HFFc6 (cell line): ENCODE results near the gene CACNA2D2. TPM values are rescaled to one million over a fixed set of nuclear protein-coding genes. Genes with fewer than 3 reads are reported as not detected.
A peak's percentile ranks its signal among the peaks of the same experiment; 100 is the strongest.

Experiments used
- DNase-seq: peaks from one replicate; pipeline ENCODE4 v3.0.0-alpha.2; 2018
- H3K27ac Mint-ChIP-seq: 2 replicates; pipeline ENCODE4 v1.8.0; 2020; ENCODE audit warnings: mild to moderate bottlenecking, mixed read lengths
- H3K27me3 Mint-ChIP-seq: 2 replicates; pipeline ENCODE4 v1.8.0; 2021; ENCODE audit warnings: mild to moderate bottlenecking, moderate library complexity, mixed read lengths; ENCODE audit not compliant: insufficient read depth
- H3K36me3 Mint-ChIP-seq: 2 replicates; pipeline ENCODE4 v1.8.0; 2021; ENCODE audit warnings: low read depth, mixed read lengths
- H3K4me1 Mint-ChIP-seq: 2 replicates; pipeline ENCODE4 v1.8.0; 2020; ENCODE audit warnings: low read depth, mixed read lengths
- H3K4me3 Mint-ChIP-seq: 2 replicates; pipeline ENCODE4 v1.8.0; 2020; ENCODE audit warnings: mild to moderate bottlenecking, moderate library complexity, mixed read lengths
- H3K9me3 Mint-ChIP-seq: 2 replicates; pipeline ENCODE4 v1.8.0; 2020; ENCODE audit warnings: mild to moderate bottlenecking, mixed read lengths
- long read RNA-seq: library from polyadenylated mRNA; unstranded; transcript quantifications from one replicate; pipeline ENCODE4 v2.0.0, GENCODE V29; 2019
- total RNA-seq, 6 experiments: library from RNA; stranded (reverse); fragmentation: NEBNext Ultra II Directional; extraction: Animal tissue kit (Norgen Biotek cat#: 25700); gene quantifications; 2 replicates in 1 of 6; 3 replicates in 5 of 6; pipeline ENCODE4 v1.2.3, GENCODE V29; 2021
- TF ChIP-seq, protein P1 (sequence below): fragments of 200-600 bp; sonication (generic); IDR thresholded peaks from 2 replicates; pipeline ENCODE4 v1.5.0; 2021; ENCODE audit warnings: antibody characterized with exemption, mild to moderate bottlenecking

The CACNA2D2 gene
- total RNA-seq = under 1 TPM in 1 of 6 experiments, not detected in 5; 0.09 TPM
- long read RNA-seq = 0 reads

DNA sequence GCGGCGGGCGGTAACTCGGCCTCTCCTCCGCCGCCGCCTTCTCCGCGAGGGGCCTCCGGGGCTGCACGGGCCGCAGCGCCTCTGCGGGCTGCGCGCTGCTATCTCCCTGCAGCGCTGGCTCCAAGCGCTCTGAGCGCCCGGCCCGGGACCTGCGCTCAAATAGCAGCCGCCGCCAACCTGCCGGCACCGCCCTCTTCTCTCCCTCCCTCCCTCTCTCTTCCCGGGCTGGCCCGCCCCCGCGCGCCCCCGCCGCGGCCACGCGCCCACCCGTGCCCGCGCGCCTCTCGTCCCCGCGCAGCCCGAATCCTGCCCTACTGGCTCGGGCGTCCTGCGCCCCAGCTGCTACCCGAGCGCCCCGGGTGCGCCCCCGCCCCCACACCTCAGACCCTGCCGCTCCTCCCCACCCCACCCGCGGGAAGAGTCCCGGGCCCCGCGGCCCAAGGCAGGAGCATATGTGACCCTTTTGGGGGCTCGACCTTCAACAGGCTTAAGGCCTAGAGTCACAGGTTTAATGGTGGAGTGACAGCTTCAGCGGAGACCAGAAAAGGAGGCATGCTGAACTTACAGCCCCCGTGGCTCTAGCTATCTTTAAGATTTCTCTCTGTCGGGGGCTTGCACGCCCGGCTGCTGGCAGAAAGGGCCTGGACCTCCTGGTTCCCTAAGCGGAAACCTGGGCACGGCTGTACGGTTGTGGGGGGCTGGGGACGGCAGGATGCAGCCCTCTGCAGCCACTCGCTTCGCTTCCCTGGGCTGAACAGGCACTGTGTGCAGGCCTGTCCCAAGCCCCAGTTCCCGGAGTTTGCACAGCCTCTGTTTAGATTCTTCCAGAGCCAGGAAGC, at the start of gene CACNA2D2:
TSS of gene CACNA2D2 (minus strand) at position 131 of the 839 bp plus-strand sequence. CDS start 211 bp downstream, outside the sequence.
- Mint-ChIP-seq H3K4me3 (no peak within 1 kb of the TSS), H3K27ac (no peak within 1 kb of the TSS), H3K4me1 (no peaks in the 10 kb centered on the region), H3K27me3 (peaks cover 46% of the 10 kb centered on the region), H3K36me3 (no peaks in the 10 kb centered on the region), H3K9me3 (no peaks in the 10 kb centered on the region)
- no peak for DNase-seq
- TF ChIP-seq, protein P1, sequence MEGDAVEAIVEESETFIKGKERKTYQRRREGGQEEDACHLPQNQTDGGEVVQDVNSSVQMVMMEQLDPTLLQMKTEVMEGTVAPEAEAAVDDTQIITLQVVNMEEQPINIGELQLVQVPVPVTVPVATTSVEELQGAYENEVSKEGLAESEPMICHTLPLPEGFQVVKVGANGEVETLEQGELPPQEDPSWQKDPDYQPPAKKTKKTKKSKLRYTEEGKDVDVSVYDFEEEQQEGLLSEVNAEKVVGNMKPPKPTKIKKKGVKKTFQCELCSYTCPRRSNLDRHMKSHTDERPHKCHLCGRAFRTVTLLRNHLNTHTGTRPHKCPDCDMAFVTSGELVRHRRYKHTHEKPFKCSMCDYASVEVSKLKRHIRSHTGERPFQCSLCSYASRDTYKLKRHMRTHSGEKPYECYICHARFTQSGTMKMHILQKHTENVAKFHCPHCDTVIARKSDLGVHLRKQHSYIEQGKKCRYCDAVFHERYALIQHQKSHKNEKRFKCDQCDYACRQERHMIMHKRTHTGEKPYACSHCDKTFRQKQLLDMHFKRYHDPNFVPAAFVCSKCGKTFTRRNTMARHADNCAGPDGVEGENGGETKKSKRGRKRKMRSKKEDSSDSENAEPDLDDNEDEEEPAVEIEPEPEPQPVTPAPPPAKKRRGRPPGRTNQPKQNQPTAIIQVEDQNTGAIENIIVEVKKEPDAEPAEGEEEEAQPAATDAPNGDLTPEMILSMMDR = no peak

DNA sequence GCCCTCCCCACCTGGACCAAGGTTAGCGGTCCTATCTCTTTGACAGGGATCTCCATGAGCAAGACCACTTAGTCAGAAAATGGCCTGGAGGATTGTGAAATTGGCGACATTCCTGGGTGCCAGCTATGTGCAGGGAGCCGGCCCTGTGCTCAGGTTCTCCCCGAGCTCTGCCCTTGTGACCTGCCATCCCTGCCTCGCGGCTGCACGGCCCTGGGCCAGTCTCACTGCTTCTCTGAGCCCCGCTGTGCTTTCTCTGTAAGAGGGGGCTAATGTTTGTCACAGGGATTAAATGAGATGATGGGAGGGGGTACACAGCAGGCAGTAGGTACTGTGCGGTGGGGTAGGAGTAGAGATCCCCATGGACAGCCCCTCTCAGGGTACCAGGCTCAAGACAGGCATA, 49.2 kb upstream of the CACNA2D2 start:
- Mint-ChIP-seq H3K4me1 (peaks cover 6% of the 10 kb centered on the region; the same call in 1 of the 2 replicates), H3K27me3 (peaks cover 22% of the 10 kb centered on the region), H3K27ac (no peak overlapping the region), H3K36me3 (no peaks in the 10 kb centered on the region), H3K9me3 (no peaks in the 10 kb centered on the region), H3K4me3 (no peak overlapping the region)
- TF ChIP-seq, protein P1 = no peak
- DNase-seq = no peak

DNA sequence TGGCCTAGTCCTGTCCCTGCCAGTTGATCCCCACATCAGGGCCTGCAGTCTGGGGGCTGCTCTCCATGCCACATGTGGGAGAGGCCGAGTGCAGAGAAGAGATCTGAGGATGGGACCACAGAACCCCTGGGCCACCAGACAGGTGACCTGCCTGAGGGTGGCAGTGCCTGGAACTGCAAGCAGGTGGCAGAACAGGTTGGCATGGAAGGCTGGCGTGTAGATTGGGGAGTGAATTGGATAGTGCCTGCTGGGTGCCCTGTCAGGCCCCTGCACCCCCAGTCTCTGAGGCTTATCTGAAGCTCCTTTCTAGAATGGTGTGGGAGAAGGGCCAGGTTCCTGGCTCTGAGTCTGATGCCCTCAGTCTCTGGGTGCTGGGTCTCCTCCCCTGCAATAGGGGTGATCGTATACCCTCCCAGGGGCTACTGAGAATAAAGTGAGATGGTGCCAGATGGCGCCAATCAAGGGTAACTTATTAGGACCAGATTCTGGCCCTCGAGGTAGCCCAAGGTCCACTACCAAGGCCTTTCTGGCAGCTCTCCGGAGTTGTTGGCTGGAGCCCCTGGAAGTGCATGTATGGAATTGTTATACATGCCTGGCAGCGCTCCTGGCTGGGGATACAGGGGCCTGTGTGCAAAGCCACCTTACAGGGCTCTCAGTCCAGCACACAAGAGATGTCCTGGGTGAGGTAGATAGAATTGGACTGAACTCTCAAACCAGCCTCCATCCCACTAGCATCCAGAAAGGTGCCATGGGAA, 48.4 kb upstream of the CACNA2D2 start:
- H3K9me3 Mint-ChIP-seq = no peaks in the 10 kb centered on the region
- no peak for DNase-seq
- no peak overlapping the region for H3K27ac Mint-ChIP-seq
- peaks cover 24% of the 10 kb centered on the region for H3K27me3 Mint-ChIP-seq
- no peaks in the 10 kb centered on the region for H3K36me3 Mint-ChIP-seq
- H3K4me3 Mint-ChIP-seq = no peak overlapping the region
- TF ChIP-seq, protein P1 = peak; percentile 31; the same call in 1 of the 2 replicates
- H3K4me1 Mint-ChIP-seq = peaks cover 6% of the 10 kb centered on the region; the same call in 1 of the 2 replicates

DNA sequence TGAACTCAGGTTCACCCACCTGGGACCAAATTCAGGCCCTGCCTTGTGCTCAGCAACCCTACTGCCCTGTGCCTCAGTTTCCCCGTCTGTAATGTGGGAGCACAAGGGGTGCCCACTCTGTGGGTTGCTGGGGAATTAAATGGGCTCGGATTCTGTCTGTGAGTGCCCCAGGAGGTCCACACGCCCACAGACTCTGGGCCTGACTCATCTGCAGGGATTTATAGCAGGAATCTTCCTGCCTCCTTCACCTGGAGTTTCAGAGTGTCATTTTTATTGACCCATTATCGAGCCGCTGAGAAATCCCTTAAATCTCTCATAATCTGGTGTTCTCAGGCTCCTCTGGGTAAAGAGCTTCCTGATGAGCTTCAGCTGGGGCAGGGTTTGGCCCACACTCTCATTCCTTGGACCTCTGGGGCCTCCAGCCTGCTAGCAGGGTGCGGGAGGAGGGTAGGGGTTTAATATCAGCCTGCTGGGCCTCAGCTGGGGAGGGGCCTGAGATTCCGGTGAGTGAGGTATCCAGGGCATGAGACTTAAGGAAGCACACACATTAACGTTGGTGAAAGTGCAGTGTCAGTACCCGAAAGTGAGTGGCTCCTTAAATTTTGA, 47.7 kb upstream of the CACNA2D2 start:
- H3K9me3 Mint-ChIP-seq = no peaks in the 10 kb centered on the region
- H3K4me3 Mint-ChIP-seq = no peak overlapping the region
- peaks cover 6% of the 10 kb centered on the region; the same call in 1 of the 2 replicates for H3K4me1 Mint-ChIP-seq
- peaks cover 23% of the 10 kb centered on the region for H3K27me3 Mint-ChIP-seq
- no peaks in the 10 kb centered on the region for H3K36me3 Mint-ChIP-seq
- no peak overlapping the region for H3K27ac Mint-ChIP-seq
- DNase-seq = no peak
- TF ChIP-seq, protein P1 = no peak

DNA sequence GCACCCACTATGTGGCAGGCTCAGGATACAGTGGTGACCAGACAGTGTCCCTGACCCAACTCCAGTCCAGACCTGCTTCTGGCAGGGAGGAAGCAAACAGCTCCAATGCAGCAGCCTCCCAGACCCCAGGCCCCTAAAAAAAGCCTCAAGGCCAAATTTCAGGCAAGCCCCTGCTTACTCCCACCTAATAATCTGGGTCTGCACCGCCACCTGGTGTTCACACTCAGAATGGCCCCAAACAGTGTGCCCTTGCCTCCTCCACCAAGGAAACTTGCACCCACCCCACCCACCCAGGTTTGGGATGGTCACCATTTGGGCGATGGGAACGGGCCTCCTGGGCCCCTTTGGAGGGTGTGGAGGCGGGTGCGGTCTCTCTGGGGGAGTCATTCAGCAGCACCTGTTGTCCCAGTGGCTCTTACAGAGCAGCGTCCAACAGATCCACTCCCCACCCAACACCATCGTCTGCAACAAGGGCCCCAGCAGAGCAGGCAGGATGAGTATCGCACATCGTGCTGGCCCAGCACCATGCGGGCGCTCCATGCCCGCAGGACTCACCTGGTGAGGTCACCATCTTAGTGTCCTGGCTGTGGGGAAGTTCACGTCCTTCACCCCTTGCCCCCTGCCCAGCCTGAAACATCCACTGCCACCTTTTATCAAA, 46.8 kb upstream of the CACNA2D2 start:
- DNase-seq = peak; percentile 12
- TF ChIP-seq, protein P1 = peak; percentile 92
- Mint-ChIP-seq H3K27ac (no peak overlapping the region), H3K27me3 (peaks cover 23% of the 10 kb centered on the region), H3K4me3 (no peak overlapping the region), H3K9me3 (no peaks in the 10 kb centered on the region), H3K4me1 (peaks cover 6% of the 10 kb centered on the region; the same call in 1 of the 2 replicates), H3K36me3 (no peaks in the 10 kb centered on the region)
